ENCODE data around the gene HBG1. TPM values are rescaled to one million over a fixed set of nuclear protein-coding genes. Genes with fewer than 3 reads are reported as not detected.
"Not testable (repeated sequence)": the region's sequence is repeated elsewhere in the genome, so short reads cannot be mapped to it uniquely, and the experiment has no call there.

Gene HBG1
- total RNA-seq, 2 experiments from 2014 or later = not detected

DNA sequence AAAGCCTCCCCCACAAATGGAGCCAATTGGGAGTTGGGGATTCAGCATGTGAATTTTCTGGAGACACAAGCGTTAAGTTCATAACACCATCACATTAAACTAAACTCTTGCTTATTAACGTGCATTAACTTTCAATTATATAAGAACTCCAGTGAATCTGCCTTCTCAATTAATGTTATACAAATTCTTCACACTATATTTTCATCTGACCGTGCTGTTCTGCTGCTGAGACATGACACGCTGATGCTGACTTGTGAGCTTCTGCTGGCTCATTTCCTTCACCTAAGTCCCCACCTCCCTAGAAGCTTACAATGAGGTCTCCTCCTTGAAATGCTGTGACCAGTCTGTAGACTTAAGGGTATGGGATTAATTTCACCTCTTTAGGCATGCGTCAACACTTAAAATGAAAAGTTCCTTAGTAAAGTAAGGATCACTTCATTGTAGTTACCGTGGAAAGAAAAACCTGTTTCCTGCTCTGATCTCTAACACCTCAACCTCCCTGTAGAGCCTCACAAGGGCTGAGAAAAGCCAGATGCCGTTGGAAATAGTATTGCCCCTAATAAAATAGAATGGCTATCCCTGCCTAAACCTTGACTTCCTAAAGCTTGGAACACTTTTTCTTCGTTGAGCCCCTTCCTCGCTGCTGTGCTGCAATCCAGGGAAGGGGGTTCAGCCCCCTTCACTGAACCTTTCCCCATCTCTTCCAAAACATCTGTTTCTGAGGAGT is 2.7 kb upstream of the HBG1 start:
- no peak for DNase-seq
- POLR2A ChIA-PET = no interaction called here
- no peaks in the 10 kb centered on the region for H3K36me3 Mint-ChIP-seq (ENCODE audit: low read depth)
- CTCF ChIA-PET = no interaction called here
- no peaks in the 10 kb centered on the region for H3K9me3 Mint-ChIP-seq (ENCODE audit: insufficient read depth)
- ATAC-seq = no peak
- no peaks in the 10 kb centered on the region for H3K4me1 Mint-ChIP-seq (ENCODE audit: low read depth)
- no peak overlapping the region for H3K4me3 Mint-ChIP-seq
- H3K27me3 Mint-ChIP-seq (ENCODE audit: low read depth) = no peaks in the 10 kb centered on the region
- no peak overlapping the region for H3K27ac Mint-ChIP-seq

DNA sequence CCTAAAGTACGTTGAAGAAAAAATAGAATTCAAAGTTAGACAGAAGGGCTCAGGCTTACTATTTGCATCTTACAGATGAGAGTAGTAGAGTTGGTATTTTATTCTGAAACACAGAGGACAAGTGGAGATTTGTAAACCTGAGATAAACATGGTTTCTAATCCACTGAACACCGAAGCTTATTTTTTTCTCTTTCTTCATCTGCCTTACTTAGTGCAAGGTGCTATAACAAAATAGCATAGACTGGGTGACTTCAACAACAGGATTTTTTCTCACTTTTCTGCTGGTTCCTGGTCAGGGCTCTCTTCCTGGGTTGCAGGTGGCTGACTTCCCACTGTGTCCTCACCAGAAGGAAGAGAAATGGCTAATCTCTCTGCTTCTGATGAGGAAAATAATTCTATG is 2.1 kb upstream of the HBG1 start:
- Mint-ChIP-seq H3K36me3 (ENCODE audit: low read depth) (no peaks in the 10 kb centered on the region), H3K9me3 (ENCODE audit: insufficient read depth) (no peaks in the 10 kb centered on the region), H3K27me3 (ENCODE audit: low read depth) (no peaks in the 10 kb centered on the region), H3K4me1 (ENCODE audit: low read depth) (no peaks in the 10 kb centered on the region), H3K4me3 (no peak overlapping the region), H3K27ac (no peak overlapping the region)
- DNase-seq = no peak
- CTCF ChIA-PET = no interaction called here
- POLR2A ChIA-PET = no interaction called here
- ATAC-seq = no peak

DNA sequence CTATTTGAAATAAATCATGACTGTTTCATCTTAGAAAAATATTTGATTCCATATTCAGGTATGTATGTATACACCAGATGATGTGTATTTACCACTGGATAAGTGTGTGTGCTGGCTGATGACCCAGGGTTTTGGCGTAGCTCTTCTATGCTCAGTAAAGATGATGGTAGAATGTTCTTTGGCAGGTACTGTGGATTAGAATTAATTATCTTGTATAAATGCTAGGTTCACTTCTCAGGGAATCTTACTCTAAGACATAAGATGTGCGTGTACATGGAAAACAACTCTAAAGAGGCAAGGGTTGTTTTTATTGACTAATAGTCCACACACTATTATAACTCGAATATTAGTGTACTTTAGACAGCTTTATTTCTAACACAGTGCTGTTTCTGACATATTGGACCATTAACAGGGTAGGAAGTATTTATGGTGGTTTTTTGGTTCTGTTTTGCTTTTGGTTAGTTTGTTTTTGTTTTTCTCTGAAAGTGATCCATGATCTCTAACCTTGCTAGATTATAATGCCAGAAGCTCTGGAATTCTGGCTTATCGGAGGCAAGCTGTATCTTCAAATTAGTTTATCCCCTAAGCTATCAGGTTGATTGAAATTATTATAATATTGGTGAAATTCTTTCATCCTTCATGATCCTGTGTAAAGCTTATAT is 1.0 kb upstream of the HBG1 start:
- H3K9me3 Mint-ChIP-seq (ENCODE audit: insufficient read depth) = no peaks in the 10 kb centered on the region
- H3K4me3 Mint-ChIP-seq = no peak overlapping the region
- ATAC-seq (no peak), DNase-seq (no peak)
- H3K4me1 Mint-ChIP-seq (ENCODE audit: low read depth) = no peaks in the 10 kb centered on the region
- no peaks in the 10 kb centered on the region for H3K27me3 Mint-ChIP-seq (ENCODE audit: low read depth)
- ChIA-PET POLR2A (no interaction called here), CTCF (no interaction called here)
- H3K27ac Mint-ChIP-seq = no peak overlapping the region
- H3K36me3 Mint-ChIP-seq (ENCODE audit: low read depth) = no peaks in the 10 kb centered on the region

DNA sequence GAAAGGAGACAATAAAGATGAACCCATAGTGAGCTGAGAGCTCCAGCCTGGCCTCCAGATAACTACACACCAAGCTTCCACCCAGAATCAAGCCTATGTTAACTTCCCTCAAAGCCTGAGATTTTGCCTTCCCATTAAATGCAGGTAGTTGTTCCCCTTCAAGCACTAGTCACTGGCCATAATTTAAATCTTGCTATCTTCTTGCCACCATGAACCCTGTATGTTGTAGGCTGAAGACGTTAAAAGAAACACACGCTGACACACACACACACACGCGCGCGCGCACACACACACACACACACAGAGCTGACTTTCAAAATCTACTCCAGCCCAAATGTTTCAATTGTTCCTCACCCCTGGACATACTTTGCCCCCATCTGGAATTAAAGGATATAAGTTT is 1.2 kb downstream of the HBG1 start:
- POLR2A ChIA-PET; CTCF ChIA-PET; H3K27me3 Mint-ChIP-seq (ENCODE audit: low read depth); H3K4me1 Mint-ChIP-seq (ENCODE audit: low read depth); ATAC-seq; H3K9me3 Mint-ChIP-seq (ENCODE audit: insufficient read depth); DNase-seq; H3K36me3 Mint-ChIP-seq (ENCODE audit: low read depth); H3K4me3 Mint-ChIP-seq; H3K27ac Mint-ChIP-seq: not testable (repeated sequence)

DNA sequence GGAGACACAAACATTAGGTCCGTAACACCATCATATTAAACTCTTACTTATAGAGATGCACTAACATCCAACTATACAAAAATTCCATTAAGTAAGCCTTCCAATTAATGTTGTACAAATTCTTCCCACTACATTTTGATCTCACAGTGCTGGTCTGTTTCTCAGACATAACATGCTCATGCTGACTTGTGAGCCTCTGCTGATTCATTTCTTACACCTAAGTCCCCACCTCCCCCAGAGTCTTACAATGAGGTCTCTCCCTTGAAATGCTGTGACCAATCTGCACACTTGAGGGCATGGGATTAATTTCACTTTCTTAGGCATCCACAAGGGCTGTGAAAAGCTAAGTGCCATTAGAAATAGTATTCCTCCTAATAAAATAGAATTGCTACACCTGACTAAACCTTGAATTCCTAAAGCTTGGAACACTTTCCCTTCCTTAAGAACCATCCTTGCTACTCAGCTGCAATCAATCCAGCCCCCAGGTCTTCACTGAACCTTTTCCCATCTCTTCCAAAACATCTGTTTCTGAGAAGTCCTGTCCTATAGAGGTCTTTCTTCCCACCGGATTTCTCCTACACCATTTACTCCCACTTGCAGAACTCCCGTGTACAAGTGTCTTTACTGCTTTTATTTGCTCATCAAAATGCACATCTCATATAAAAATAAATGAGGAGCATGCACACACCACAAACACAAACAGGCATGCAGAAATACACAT is 2.0 kb downstream of the HBG1 start:
- Mint-ChIP-seq H3K4me1 (ENCODE audit: low read depth) (no peaks in the 10 kb centered on the region), H3K4me3 (no peak overlapping the region), H3K36me3 (ENCODE audit: low read depth) (no peaks in the 10 kb centered on the region), H3K27me3 (ENCODE audit: low read depth) (no peaks in the 10 kb centered on the region), H3K9me3 (ENCODE audit: insufficient read depth) (no peaks in the 10 kb centered on the region), H3K27ac (no peak overlapping the region)
- ChIA-PET POLR2A (no interaction called here), CTCF (no interaction called here)
- DNase-seq = no peak
- no peak for ATAC-seq

DNA sequence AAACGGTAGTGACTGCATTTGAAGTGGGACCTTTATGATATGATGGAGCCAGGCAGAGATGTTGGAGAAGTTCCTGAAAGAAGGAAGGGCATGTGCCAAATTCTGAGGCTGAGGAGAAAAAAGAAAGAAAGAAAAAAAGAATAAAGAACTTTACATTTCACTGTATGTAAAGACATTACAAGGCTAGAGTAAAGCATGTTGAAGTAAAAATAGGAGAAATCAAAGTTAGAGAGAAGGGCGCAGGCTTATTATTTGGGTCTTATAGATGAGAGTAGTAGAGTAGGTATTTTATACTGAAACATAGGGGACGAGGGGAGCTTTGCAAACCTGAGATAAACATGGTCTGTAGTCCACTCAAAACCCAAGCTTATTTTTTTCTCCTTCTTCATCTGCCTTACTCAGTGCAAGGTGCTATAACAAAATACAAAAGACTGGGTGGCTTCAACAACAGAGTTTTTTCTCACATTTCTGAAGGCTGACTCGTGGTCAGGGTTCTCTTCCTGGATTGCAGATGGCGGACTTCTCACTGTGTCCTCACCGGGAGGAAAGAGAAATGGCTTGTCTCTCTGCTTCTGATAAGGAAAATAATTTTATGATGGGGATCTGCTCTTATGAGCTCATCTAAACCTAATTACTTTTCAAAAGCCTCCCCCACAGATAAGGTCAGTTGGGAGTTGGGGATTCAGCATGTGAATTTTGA is 2.7 kb downstream of the HBG1 start:
- no peaks in the 10 kb centered on the region for H3K36me3 Mint-ChIP-seq (ENCODE audit: low read depth)
- no peak for ATAC-seq
- POLR2A ChIA-PET = no interaction called here

DNA sequence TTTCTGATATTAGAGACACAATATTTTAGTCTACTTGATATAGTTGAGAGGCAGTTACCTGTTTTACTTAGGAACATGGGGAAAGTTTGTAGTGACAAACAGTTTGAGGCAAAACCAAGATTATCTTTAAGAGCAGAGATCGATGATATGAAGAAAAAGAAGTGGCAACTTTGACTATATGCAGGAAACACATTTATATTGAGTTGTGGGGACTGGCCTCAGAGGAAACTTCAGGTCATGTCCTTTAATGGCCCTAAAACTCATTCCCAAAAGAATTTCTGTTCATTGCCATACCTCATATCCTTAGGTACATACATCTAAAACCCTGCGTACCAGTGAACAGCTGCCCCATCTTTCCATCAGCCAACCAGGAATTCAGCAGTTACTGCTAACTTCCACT is 4.5 kb downstream of the HBG1 start:
- Mint-ChIP-seq H3K36me3 (ENCODE audit: low read depth) (no peaks in the 10 kb centered on the region), H3K27me3 (ENCODE audit: low read depth) (no peaks in the 10 kb centered on the region), H3K9me3 (ENCODE audit: insufficient read depth) (no peaks in the 10 kb centered on the region), H3K4me3 (no peak overlapping the region), H3K27ac (no peak overlapping the region), H3K4me1 (ENCODE audit: low read depth) (no peaks in the 10 kb centered on the region)
- ChIA-PET POLR2A (no interaction called here), CTCF (no interaction called here)
- DNase-seq (no peak), ATAC-seq (no peak)

More for the DNA sequence above, 2.7 kb downstream of the HBG1 start:
- no peaks in the 10 kb centered on the region for H3K4me1 Mint-ChIP-seq (ENCODE audit: low read depth)
- no peak overlapping the region for H3K27ac Mint-ChIP-seq
- H3K4me3 Mint-ChIP-seq = no peak overlapping the region
- no peak for DNase-seq
- H3K9me3 Mint-ChIP-seq (ENCODE audit: insufficient read depth) = no peaks in the 10 kb centered on the region
- CTCF ChIA-PET = no interaction called here
- H3K27me3 Mint-ChIP-seq (ENCODE audit: low read depth) = no peaks in the 10 kb centered on the region

DNA sequence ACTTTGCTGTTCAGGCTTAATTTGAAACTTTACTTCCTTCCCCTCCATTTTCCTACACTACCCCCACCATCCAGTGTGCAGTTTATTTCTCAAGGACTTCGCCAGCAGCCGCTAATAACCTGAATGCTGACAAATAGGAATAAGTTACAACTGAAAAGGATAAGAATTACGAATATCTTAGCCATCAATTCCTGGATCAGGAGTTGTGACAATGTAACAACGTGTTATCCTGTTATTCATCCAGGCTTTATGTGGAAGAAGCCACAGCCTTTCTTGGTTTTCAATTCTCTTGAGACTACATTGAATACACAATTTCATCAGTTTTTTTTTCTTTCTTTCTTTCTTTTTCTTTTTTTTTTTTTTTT is 5.9 kb downstream of the HBG1 start:
- Mint-ChIP-seq H3K4me1 (ENCODE audit: low read depth) (no peaks in the 10 kb centered on the region), H3K9me3 (ENCODE audit: insufficient read depth) (no peaks in the 10 kb centered on the region), H3K27ac (no peak overlapping the region), H3K4me3 (no peak overlapping the region), H3K27me3 (ENCODE audit: low read depth) (no peaks in the 10 kb centered on the region), H3K36me3 (ENCODE audit: low read depth) (no peaks in the 10 kb centered on the region)
- POLR2A ChIA-PET = no interaction called here
- ATAC-seq (no peak), DNase-seq (no peak)
- CTCF ChIA-PET = no interaction called here

DNA sequence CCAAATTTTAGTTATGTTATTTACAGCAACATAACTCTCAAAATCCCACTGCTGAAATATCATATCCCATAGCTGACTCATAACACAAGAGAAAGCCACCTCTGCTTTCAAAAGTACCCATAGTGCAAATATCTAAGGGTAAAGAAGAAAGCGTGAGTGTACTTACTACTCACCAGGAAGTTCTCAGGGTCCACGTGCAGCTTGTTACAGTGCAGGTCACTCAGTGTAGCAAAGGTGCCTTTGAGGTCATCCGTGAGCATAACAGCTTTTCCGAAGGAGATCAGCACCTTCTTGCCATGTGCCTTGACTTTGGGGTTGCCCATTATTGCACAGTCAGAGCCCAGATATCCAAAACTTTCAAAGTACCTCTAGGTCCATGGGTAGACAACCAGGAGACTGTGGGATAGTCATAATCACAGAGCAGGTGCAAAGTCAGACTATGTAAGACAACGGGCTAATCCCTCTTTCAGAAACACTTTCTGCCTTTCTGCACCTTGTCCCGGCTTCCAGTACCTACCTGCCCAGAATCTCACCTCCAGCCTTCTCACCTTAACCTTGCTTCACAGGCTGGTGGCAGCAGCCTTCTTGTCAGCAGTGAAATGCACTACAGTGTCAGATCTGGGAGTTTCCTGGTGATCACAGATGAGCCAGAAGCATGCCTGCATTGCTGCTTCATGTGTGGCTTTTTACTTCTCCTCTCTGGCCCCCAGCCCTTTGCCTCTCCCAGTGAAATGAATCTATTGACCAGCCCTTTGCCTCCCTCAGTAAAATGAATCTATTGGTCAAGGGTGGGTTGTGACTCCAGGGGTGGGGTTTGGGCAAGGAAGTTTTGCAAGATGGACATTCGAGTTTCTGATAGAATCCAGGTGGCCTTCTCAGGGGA is 6.5 kb downstream of the HBG1 start:
- ChIA-PET CTCF (no interaction called here), POLR2A (no interaction called here)
- no peak overlapping the region for H3K4me3 Mint-ChIP-seq

DNA sequence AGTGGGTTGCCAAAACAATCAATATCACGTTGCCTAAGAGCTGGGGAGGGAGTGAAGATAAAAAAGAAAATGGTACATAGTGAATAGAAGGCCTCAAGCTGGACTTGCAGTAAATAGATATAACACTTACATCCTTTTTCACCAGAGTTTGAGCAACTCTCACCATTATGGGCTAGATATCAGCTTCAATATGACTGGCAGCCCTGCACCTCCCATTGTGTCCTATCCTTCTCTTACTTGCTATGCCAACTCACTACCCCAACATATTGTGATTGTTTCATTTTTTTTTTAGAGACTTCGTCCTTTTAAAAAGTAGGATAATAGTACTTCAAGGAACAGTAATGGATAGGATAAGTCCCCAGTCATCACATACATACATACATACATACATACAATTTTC is 7.4 kb downstream of the HBG1 start:
- H3K27ac Mint-ChIP-seq = no peak overlapping the region
- CTCF ChIA-PET = no interaction called here
- no peak overlapping the region for H3K4me3 Mint-ChIP-seq
- no peaks in the 10 kb centered on the region for H3K4me1 Mint-ChIP-seq (ENCODE audit: low read depth)
- ATAC-seq (no peak), DNase-seq (no peak)
- no peaks in the 10 kb centered on the region for H3K36me3 Mint-ChIP-seq (ENCODE audit: low read depth)
- no peaks in the 10 kb centered on the region for H3K9me3 Mint-ChIP-seq (ENCODE audit: insufficient read depth)
- H3K27me3 Mint-ChIP-seq (ENCODE audit: low read depth) = peaks cover 3% of the 10 kb centered on the region
- POLR2A ChIA-PET = no interaction called here

More for the DNA sequence above, 6.5 kb downstream of the HBG1 start:
- Mint-ChIP-seq H3K4me1 (ENCODE audit: low read depth) (no peaks in the 10 kb centered on the region), H3K36me3 (ENCODE audit: low read depth) (no peaks in the 10 kb centered on the region), H3K27ac (no peak overlapping the region), H3K9me3 (ENCODE audit: insufficient read depth) (no peaks in the 10 kb centered on the region), H3K27me3 (ENCODE audit: low read depth) (no peaks in the 10 kb centered on the region)
- ATAC-seq = no peak
- no peak for DNase-seq

DNA sequence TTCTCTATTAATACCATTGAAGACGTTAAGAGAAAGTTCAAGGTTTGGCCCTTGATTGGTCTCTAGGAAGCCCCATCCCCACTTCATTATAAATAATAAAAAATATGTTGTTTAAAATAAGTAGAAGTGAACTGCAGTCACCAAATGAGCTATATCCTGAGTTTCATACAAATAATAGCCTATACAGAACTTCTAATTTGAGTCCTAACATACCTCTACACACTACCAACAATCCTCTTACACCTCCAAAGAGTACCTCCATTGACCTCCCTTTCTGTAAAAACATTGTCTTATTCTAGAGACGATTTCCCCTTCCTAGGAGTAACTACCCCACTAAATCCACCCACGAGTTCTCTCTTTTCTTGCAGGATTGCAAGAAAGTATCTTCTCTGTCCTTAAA is 8.2 kb downstream of the HBG1 start:
- Mint-ChIP-seq H3K27ac (no peak overlapping the region), H3K36me3 (ENCODE audit: low read depth) (no peaks in the 10 kb centered on the region), H3K27me3 (ENCODE audit: low read depth) (peaks cover 4% of the 10 kb centered on the region), H3K4me1 (ENCODE audit: low read depth) (no peaks in the 10 kb centered on the region), H3K4me3 (no peak overlapping the region), H3K9me3 (ENCODE audit: insufficient read depth) (no peaks in the 10 kb centered on the region)
- no peak for ATAC-seq
- POLR2A ChIA-PET = no interaction called here
- DNase-seq = no peak
- CTCF ChIA-PET = no interaction called here

Measured in activated CD8-positive, alpha-beta T cell treated with anti-CD3 and anti-CD28 coated beads, Interleukin-2, amount 10 ng/mL, durations not matched to agents 7 days and 5 days (primary cell).